ENCODE data around the gene COPS6.

The COPS6 gene

GRCh38 chr7:100065452-100066186, 23.1 kb upstream of the COPS6 start:
- H3K4me2 ChIP-seq (ENCODE audit: low read length, poor library complexity, severe bottlenecking): no peak overlapping the region
- peaks cover 10% of the 10 kb centered on the region for H3K9me3 ChIP-seq (ENCODE audit: control insufficient read depth, low read length)

GRCh38 chr7:100066953-100067352, 21.8 kb upstream of the COPS6 start:
- 92% methylated on average over 7 of the region's 7 CpGs for WGBS
- Histone ChIP-seq H3K14ac (ENCODE audit: low read length in 2 of 2) (no peak overlapping the region), H3K79me1 (replicated peaks; ENCODE audit: low read length, poor library complexity, severe bottlenecking) (peaks cover 21% of the 10 kb centered on the region), H2BK5ac (ENCODE audit: low read depth, low read length, poor library complexity, severe bottlenecking) (no peak overlapping the region), H3K9me3 (ENCODE audit: control insufficient read depth, low read length) (peaks cover 23% of the 10 kb centered on the region), H4K91ac (ENCODE audit: low read length) (no peak overlapping the region), H4K8ac (ENCODE audit: low read length) (no peak overlapping the region), H2BK15ac (ENCODE audit: low read depth, poor library complexity, severe bottlenecking) (no peak overlapping the region), H3K4me3 (ENCODE audit: insufficient read depth in 1 of 2, low read depth in 1 of 2, low read length in 2 of 2) (no peak overlapping the region), H3K18ac (ENCODE audit: low read depth in 1 of 2, low read length in 2 of 2) (no peak overlapping the region), H3K23ac (ENCODE audit: low read length in 2 of 2) (no peak overlapping the region), H3K4ac (ENCODE audit: low read depth in 1 of 2, low read length in 2 of 2) (no peak overlapping the region), H2AK5ac (ENCODE audit: low read length, severe bottlenecking) (no peak overlapping the region), H3K4me2 (ENCODE audit: low read length, poor library complexity, severe bottlenecking) (no peak overlapping the region), H2AFZ (ENCODE audit: low read depth, low read length) (no peak overlapping the region), H3K27me3 (ENCODE audit: control insufficient read depth in 1 of 2, insufficient read depth in 1 of 2, low read length in 2 of 2) (no peaks in the 10 kb centered on the region), H2BK12ac (ENCODE audit: low read length in 2 of 2) (no peak overlapping the region), H3K27ac (ENCODE audit: low read length, poor library complexity, severe bottlenecking) (no peak overlapping the region), H3K36me3 (ENCODE audit: control insufficient read depth in 1 of 2, insufficient read depth in 2 of 2, low read depth in 1 of 2, low read length in 2 of 2) (peaks cover 69 to 76% of the 10 kb centered on the region in 2 experiments), H3K4me1 (ENCODE audit: control insufficient read depth, insufficient read depth, low read depth, low read length) (no peaks in the 10 kb centered on the region), H2BK120ac (ENCODE audit: low read depth, low read length) (no peak overlapping the region), H3K9ac (ENCODE audit: low read length) (no peak overlapping the region)
- no peak for DNase-seq

More at GRCh38 chr7:100065452-100066186, 23.1 kb upstream of the COPS6 start:
- no peaks in the 10 kb centered on the region for H3K4me1 ChIP-seq (ENCODE audit: control insufficient read depth, insufficient read depth, low read depth, low read length)
- H3K23ac ChIP-seq (ENCODE audit: low read length in 2 of 2): no peak overlapping the region
- H2BK12ac ChIP-seq (ENCODE audit: low read length in 2 of 2): peak overlapping the region in 1 of 2 experiments; percentile 21
- H3K18ac ChIP-seq (ENCODE audit: low read depth in 1 of 2, low read length in 2 of 2): peak overlapping the region; percentile 52 to 86
- H2BK120ac ChIP-seq (ENCODE audit: low read depth, low read length): no peak overlapping the region
- no peak overlapping the region for H3K14ac ChIP-seq (ENCODE audit: low read length in 2 of 2)
- H2BK15ac ChIP-seq (ENCODE audit: low read depth, poor library complexity, severe bottlenecking): no peak overlapping the region
- no peak overlapping the region for H2AFZ ChIP-seq (ENCODE audit: low read depth, low read length)
- no peak overlapping the region for H3K27ac ChIP-seq (ENCODE audit: low read length, poor library complexity, severe bottlenecking)
- peak; percentile 98 for DNase-seq
- peaks cover 16% of the 10 kb centered on the region for H3K79me1 ChIP-seq (replicated peaks; ENCODE audit: low read length, poor library complexity, severe bottlenecking)
- H2BK5ac ChIP-seq (ENCODE audit: low read depth, low read length, poor library complexity, severe bottlenecking): no peak overlapping the region
- H3K9ac ChIP-seq (ENCODE audit: low read length): peak overlapping the region; percentile 34
- H3K4me3 ChIP-seq (ENCODE audit: insufficient read depth in 1 of 2, low read depth in 1 of 2, low read length in 2 of 2): peak overlapping the region in 1 of 2 experiments; percentile 20
- 38% methylated on average over 8 of the region's 8 CpGs for WGBS
- H3K27me3 ChIP-seq (ENCODE audit: control insufficient read depth in 1 of 2, insufficient read depth in 1 of 2, low read length in 2 of 2): no peaks in the 10 kb centered on the region
- peaks cover 67 to 75% of the 10 kb centered on the region in 2 experiments for H3K36me3 ChIP-seq (ENCODE audit: control insufficient read depth in 1 of 2, insufficient read depth in 2 of 2, low read depth in 1 of 2, low read length in 2 of 2)
- no peak overlapping the region for H4K91ac ChIP-seq (ENCODE audit: low read length)
- H2AK5ac ChIP-seq (ENCODE audit: low read length, severe bottlenecking): no peak overlapping the region
- peak overlapping the region in 1 of 2 experiments; percentile 24 for H3K4ac ChIP-seq (ENCODE audit: low read depth in 1 of 2, low read length in 2 of 2)
- H4K8ac ChIP-seq (ENCODE audit: low read length): peak overlapping the region; percentile 45

DNA sequence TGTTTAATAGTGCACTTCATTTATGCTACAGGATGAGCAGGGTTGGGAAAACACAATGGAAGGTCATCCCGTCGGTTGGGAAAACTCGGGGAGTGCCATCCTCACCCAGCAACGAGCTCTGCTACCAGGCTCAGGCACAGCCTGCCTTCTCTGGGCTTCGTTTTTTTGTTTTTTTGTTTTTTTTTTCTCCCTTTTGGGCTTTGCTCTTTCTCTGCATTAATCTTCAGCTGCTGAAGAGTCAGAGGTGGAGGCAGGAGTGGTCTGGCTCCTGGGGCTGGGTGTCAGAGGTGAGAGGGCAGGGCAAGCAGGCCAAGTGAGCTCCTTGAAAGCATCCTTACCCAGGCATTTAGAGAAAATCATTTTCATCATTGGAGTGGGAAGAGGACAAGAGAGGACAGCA, 18.8 kb upstream of the COPS6 start:
- Histone ChIP-seq H3K4me2 (ENCODE audit: low read length, poor library complexity, severe bottlenecking) (no peak overlapping the region), H3K9ac (ENCODE audit: low read length) (no peak overlapping the region), H3K9me3 (ENCODE audit: control insufficient read depth, low read length) (peaks cover 45% of the 10 kb centered on the region), H3K4ac (ENCODE audit: low read depth in 1 of 2, low read length in 2 of 2) (no peak overlapping the region), H4K91ac (ENCODE audit: low read length) (no peak overlapping the region), H4K8ac (ENCODE audit: low read length) (no peak overlapping the region), H2AK5ac (ENCODE audit: low read length, severe bottlenecking) (no peak overlapping the region), H2AFZ (ENCODE audit: low read depth, low read length) (no peak overlapping the region), H3K23ac (ENCODE audit: low read length in 2 of 2) (no peak overlapping the region), H2BK5ac (ENCODE audit: low read depth, low read length, poor library complexity, severe bottlenecking) (no peak overlapping the region), H2BK12ac (ENCODE audit: low read length in 2 of 2) (no peak overlapping the region), H3K4me1 (ENCODE audit: control insufficient read depth, insufficient read depth, low read depth, low read length) (no peaks in the 10 kb centered on the region), H3K79me1 (replicated peaks; ENCODE audit: low read length, poor library complexity, severe bottlenecking) (peaks cover 29% of the 10 kb centered on the region), H3K36me3 (ENCODE audit: control insufficient read depth in 1 of 2, insufficient read depth in 2 of 2, low read depth in 1 of 2, low read length in 2 of 2) (peaks cover 77 to 82% of the 10 kb centered on the region in 2 experiments), H3K27me3 (ENCODE audit: control insufficient read depth in 1 of 2, insufficient read depth in 1 of 2, low read length in 2 of 2) (no peaks in the 10 kb centered on the region), H2BK120ac (ENCODE audit: low read depth, low read length) (no peak overlapping the region), H2BK15ac (ENCODE audit: low read depth, poor library complexity, severe bottlenecking) (no peak overlapping the region), H3K18ac (ENCODE audit: low read depth in 1 of 2, low read length in 2 of 2) (no peak overlapping the region), H3K4me3 (ENCODE audit: insufficient read depth in 1 of 2, low read depth in 1 of 2, low read length in 2 of 2) (peak overlapping the region in 1 of 2 experiments; percentile 53), H3K14ac (ENCODE audit: low read length in 2 of 2) (no peak overlapping the region), H3K27ac (ENCODE audit: low read length, poor library complexity, severe bottlenecking) (no peak overlapping the region)
- WGBS: 99% methylated on average over 5 of the region's 5 CpGs
- no peak for DNase-seq

DNA sequence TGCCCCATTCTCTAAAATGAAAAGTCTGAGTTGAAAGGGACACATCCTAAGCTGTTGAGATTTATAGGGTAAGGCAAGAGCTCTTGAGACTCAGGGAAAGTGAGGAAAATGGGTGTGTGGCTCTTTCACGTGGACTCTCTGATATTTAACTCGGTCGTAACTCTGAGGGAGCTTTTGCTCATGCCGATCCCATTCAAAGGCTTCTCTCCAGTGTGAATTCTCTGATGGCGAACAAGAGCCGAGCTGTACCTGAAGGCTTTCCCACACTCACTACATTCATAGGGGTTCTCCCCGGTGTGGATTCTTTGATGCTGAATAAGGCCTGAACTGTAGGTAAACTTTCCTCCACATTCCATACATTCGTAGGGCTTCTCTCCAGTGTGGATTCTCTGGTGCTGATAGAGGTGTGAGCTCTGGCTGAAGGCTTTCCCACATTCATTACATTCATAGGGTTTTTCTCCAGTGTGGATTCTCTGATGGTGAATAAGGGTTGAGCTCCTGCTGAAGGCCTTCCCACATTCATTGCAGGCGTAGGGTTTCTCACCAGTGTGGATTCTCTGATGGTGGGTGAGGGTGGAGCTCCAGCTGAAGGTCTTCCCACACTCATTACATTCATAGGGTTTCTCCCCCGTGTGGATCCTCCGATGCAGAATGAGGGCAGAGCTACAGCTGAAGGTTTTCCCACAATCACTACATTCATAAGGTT, 17.6 kb upstream of the COPS6 start:
- H2AFZ ChIP-seq (ENCODE audit: low read depth, low read length): no peak overlapping the region
- H3K27ac ChIP-seq (ENCODE audit: low read length, poor library complexity, severe bottlenecking): no peak overlapping the region
- peaks cover 87 to 88% of the 10 kb centered on the region in 2 experiments for H3K36me3 ChIP-seq (ENCODE audit: control insufficient read depth in 1 of 2, insufficient read depth in 2 of 2, low read depth in 1 of 2, low read length in 2 of 2)
- no peak overlapping the region for H2BK5ac ChIP-seq (ENCODE audit: low read depth, low read length, poor library complexity, severe bottlenecking)
- no peak overlapping the region for H3K23ac ChIP-seq (ENCODE audit: low read length in 2 of 2)
- no peak overlapping the region for H2BK12ac ChIP-seq (ENCODE audit: low read length in 2 of 2)
- no peak overlapping the region for H3K18ac ChIP-seq (ENCODE audit: low read depth in 1 of 2, low read length in 2 of 2)
- no peak overlapping the region for H3K4me2 ChIP-seq (ENCODE audit: low read length, poor library complexity, severe bottlenecking)
- no peak overlapping the region for H2BK15ac ChIP-seq (ENCODE audit: low read depth, poor library complexity, severe bottlenecking)
- no peak for DNase-seq
- 99% methylated on average over 7 of the region's 11 CpGs for WGBS
- peaks cover 32% of the 10 kb centered on the region for H3K79me1 ChIP-seq (replicated peaks; ENCODE audit: low read length, poor library complexity, severe bottlenecking)
- no peaks in the 10 kb centered on the region for H3K27me3 ChIP-seq (ENCODE audit: control insufficient read depth in 1 of 2, insufficient read depth in 1 of 2, low read length in 2 of 2)
- no peak overlapping the region for H3K9ac ChIP-seq (ENCODE audit: low read length)
- H2BK120ac ChIP-seq (ENCODE audit: low read depth, low read length): no peak overlapping the region
- no peak overlapping the region for H3K14ac ChIP-seq (ENCODE audit: low read length in 2 of 2)
- H3K4ac ChIP-seq (ENCODE audit: low read depth in 1 of 2, low read length in 2 of 2): no peak overlapping the region
- H4K8ac ChIP-seq (ENCODE audit: low read length): no peak overlapping the region
- H3K9me3 ChIP-seq (ENCODE audit: control insufficient read depth, low read length): peaks cover 46% of the 10 kb centered on the region
- peak overlapping the region in 1 of 2 experiments; percentile 53 for H3K4me3 ChIP-seq (ENCODE audit: insufficient read depth in 1 of 2, low read depth in 1 of 2, low read length in 2 of 2)
- H2AK5ac ChIP-seq (ENCODE audit: low read length, severe bottlenecking): no peak overlapping the region
- H3K4me1 ChIP-seq (ENCODE audit: control insufficient read depth, insufficient read depth, low read depth, low read length): no peaks in the 10 kb centered on the region
- H4K91ac ChIP-seq (ENCODE audit: low read length): no peak overlapping the region
